GM19438 (cell line): ENCODE results near the gene SIRPA.

Source experiments
- ATAC-seq: cut with Tn5 transposase; IDR thresholded peaks from one replicate; pipeline ENCODE4 v1.9.1; 2021; ENCODE audit warnings: low read depth; ENCODE audit not compliant: unreplicated experiment

SIRPA gene

DNA sequence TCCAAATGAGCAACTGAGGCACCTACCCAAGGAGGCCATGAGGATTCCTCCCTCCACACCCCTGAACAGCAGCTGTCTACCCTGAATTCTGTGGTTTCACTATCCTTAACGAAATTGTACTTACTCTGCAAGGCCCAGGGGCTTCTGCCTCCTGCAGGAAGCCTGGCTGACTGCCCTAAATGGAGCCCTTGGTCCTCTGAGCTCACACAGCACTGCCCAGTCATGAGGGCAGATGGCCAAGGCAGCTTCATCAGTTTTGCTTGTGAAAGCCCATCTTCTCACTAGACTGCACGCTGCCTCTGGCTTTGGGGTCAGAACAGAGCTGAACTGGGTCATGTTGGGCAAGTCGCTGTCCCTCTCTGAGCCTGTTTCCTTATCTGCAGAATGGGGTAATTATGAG lies 26.4 kb upstream of the SIRPA start:
- no peak for ATAC-seq

DNA sequence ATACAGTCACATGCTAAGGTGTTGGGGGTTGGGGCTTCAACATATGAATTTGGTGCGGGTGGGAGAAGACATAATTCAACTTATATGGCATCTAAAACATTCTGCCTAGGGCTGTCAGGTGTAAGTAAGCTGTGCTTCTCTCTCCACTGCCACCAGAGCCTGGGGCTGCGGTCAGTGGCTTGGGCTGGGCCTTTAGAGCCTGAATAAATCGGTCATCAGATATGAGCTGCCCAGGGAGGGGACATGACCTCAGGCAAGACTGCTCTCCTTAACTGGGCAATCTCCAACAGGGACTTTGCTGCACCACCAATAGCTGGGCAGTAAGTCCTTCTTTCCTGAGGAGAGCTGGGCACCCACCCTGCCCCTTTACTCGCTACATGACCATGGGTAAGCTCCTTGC lies 24.9 kb upstream of the SIRPA start:
- no peak for ATAC-seq

DNA sequence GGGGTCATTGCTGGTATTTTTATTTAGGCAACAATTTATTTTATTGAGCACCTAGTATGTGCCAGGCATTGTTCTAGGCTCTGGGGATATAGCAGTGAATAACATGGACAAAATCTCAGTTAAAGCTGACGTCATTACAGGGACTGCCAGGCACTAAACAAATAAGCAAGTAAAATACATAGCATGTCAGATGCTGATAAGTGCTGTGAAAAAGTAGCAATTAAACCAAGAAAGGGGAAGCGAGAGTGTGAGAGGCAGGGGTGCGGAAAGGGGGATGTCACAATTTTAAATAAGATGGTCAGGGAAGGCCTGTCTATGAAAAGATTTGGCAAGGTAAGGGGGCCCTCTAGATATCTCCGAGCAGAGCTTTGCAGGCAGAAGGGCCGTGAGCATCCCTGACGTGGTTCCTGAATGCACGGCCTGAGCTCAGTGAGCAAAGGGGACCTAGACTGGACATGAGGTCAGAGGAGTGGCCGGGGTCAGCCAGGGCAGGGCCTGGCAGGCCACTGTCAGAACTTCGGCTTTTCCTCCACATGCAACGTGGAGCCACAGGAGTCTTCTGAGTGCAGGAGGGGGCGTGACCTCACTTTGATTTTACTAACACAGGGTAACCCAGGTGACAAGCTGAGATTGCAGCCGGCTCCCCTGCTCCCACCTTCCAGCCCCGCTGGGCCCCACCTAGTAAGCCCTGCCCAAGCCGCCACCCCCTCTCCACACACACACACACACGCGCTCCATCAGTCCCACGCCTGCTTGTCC lies 24.2 kb upstream of the SIRPA start:
- peak; percentile 46 for ATAC-seq

DNA sequence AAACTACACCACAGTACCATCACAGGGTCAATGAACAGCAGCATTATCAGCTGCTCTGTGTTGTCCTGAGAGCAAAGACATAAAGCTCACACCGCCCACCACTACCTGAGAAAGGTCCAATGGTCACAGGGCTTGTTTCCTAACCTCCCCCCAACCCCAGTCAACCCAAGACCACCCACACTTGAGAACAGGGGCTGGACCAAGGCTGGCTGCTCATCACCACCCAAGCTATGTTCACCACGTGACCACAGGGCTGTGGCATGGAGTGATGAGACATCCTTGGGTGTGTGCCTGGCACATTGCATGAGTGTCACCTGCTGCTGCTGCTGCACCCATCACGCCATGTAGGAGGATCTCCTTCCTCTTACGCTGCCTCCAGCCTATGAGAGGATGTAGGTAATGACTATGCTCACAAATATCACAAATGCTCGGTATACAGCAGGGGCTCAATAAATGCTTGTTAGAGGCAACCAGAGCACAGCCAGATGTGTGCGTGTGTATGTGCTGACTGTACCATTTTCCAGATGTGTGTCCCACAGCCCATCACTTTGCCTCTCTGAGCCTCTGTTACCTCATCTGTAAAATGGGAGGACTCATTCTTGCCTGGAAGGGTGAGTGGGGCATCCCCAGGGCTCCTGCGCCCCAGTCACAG lies 23.3 kb upstream of the SIRPA start:
- no peak for ATAC-seq

DNA sequence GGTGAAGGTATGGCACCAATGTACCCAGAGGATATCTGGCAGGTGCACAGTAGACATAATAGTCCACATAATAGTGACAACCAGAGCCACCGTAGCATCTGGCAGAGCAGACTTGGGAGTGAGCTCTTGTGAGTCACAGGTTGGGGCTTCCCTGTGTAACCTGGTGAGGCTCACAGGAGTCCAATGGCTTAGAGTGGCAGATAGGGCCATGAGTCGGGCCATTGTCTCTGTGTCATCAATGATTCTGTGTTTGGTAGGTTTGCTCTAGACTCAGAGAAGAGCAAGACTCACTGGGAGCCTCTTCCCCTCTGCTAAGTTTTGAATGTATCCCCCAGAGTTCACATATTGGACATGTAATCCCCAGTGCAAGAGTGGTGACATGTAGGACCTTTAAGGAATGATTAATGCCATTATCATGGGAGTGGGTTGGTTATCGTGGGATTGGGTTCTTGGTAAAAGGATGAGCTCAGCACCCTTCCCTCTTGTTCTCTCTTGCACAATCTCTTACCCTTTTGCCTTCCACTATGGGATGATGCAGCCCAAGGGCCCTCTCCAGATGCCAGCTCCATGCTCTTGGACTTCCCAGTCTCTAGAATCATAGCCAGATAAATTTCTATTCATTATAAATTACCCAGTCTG lies 22.6 kb upstream of the SIRPA start:
- no peak for ATAC-seq

DNA sequence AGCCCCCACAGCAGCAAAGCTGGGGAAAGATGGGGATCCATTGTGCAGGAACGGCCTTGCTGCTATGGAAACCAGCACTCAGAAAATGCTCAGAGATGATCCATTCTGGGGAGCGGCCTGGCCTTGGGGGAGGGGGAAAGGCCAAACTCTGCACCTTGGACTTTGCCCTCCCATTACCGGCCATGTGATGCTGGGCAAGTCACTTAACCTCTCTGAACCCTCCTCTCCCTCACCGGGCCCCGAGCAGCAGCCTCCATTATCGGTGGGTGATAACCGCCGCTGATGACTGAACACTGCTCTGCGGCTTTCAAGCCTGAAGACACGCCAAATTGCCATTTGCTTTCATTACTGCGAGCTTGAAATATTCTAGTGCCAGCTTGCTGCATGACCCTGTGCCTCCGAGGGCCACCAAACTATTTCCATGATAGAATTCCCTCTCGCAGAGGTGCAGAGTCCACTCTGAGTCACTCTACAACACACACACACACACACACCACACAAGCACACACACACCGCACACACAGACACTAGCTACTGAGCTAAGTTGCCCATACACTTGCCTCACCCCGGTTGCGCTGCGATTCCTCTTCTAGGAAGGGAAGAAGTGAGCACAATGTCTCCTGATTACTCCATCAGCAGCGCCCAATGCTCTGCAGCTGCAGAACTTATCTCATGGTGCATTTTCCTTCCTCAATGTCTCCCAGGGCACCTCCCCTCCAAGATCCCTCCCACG lies 20.6 kb upstream of the SIRPA start:
- ATAC-seq, result no peak

DNA sequence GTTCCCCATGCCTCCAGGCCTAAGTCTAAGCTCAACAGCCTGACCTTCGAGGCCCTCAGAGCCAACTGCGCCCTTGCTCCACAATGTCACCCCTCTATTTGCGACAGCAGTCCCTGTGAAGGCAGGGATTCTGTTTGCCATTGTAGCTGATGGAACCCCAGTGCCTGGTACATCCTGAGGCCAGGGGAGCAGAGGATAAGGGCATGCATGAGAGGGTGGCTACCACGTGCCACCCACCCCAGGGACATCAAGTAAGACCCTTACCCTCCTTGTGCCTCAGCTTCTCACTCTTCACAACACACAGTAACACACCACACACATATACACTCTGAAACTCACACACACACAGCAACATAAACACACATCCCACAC lies 20.0 kb upstream of the SIRPA start:
- no peak for ATAC-seq

DNA sequence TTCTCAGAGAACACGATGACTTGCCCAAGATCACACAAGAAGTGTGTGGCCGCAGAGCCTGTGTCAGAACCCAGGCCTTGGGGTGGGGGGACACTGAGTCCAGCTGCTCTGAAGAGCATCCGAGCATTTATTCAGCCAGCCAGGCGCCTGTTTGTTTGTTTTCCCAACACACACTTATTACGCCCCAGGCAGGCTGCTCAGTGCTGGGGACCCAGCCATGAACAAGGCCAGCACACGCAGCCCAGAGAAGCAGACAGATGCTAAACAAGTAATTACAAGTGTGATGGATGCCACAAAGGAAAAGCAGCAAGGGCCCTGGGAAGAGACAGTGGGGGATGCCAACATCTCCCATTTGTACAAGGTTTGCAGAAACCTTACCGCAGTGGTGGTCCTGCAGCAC lies 19.4 kb upstream of the SIRPA start:
- ATAC-seq, result no peak

DNA sequence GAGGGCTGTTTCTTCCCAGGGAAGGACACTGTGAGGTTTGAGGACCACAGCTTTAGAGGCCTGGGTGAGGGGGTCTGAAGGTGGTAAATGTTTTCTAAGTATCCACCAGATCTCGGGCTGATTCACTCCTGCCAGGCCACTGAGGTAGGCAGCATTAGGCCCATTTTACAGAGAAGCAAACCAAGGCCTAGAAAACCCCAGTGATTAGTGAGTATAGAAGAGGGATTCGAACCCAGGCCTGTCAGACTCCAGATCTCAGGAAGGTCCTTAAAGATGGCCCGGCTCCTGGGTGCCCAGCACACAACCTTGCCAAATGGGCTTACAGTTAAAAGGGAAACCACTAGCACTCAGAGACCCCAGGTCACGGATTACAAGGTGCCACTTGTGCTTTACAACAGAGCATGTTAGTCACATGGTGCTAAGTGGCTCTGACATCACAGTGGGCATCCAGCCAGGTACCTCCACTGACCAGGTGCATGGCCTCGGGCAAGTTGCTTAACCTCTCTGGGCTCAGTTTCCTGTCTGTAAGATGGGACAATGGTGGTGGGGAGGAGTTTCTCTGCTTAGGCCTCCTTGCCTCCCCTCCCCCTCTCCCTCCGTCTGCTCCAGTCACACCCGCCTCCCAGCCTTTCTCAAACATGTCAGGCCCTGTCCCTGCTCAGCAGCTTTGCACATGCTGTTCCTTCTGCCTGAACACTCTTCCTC lies 18.8 kb upstream of the SIRPA start:
- no peak for ATAC-seq

DNA sequence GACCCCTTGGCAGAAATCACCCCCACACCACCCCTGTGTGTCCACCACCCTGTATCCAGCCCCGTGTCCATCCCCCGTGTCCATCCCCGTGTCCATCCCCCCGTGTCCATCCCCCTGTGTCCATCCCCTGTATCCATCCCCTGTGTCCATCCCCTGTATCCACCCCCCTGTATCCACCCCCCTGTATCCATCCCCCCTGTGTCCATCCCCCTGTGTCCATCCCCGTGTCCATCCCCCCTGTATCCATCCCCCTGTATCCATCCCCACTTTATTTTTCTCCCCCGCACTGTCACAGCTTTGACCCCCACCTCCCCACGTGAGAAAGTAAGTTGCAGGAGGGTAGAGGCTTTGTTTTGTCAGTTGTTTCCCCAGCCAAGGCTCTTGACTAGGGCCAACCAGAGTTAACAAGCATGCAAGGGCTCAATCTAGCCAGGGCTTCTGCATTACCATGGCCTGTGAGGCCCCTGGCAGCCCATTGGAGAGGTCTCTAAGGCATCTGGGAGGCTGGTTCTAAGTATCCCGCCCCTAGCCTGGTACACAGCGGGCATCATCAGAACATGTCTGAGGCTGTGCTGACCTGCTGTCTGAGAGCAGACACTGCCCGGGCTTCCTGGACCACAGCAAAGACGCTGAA lies 18.1 kb upstream of the SIRPA start:
- ATAC-seq, result no peak

DNA sequence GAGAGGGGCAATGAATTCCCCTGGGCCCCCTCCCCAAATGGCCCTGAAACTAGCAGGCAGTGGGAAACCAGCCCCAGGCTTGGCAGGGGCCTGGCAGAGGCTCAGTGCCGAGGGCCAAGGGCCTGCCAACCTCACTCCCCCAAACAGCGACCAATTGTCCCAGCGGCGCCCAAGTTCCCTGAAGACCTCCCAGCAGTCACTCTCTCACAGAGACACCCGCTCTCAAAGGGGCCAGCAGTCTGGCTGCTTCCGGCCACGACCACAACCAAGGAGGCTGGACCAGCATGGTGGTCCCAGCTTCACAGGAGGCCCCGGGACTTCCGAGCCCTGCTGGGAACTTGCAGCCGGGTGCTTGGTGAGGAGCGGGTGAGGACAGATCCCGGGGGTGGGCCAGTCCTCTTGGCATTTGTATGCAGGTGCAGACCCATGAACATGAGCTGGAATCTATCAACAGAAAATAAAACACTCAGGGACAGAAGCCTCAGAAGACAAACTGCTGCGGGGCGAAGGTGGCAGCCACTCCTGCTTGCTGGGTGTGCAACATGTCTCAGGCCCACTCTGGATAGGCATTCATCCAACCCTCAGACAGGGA lies 17.5 kb upstream of the SIRPA start:
- ATAC-seq, result no peak

DNA sequence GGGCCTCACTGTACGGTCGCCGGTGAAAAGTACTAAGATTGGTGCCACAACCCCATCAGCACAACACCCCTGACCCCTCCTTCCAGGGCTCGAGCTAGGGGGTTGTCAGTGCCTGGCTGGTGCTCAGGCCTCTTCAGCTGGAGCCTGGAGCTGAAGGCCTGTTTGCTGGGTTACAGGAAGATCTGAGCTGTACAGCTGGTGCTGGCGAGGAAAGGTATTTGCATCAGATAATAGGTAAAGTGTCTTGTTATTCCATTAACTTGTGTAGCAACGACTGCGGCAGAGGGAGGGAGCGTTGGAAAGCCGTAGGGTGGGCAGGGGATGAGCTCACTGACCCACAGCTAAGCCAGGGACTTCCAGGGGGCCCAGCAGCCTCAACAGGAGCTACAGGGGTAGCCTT lies 15.8 kb upstream of the SIRPA start:
- no peak for ATAC-seq

DNA sequence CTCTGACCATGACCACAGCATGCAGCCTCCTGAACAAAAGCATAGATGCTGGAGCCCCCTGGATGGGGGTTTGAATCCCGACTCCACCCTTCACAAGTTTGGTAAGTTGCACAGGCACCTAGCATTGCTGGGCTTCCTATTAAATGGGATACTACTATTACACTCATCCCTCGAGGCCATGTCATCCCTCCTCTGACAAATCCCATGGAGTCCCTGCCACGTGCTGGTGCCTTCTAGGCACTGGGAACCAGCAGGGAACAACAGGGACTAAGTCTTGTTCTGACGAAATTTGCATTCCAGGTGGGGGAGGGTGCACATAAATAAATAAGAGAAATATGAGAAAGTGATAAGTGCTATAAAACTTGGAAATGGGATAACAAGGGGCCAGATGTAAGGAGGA lies 15.3 kb upstream of the SIRPA start:
- ATAC-seq, result no peak

DNA sequence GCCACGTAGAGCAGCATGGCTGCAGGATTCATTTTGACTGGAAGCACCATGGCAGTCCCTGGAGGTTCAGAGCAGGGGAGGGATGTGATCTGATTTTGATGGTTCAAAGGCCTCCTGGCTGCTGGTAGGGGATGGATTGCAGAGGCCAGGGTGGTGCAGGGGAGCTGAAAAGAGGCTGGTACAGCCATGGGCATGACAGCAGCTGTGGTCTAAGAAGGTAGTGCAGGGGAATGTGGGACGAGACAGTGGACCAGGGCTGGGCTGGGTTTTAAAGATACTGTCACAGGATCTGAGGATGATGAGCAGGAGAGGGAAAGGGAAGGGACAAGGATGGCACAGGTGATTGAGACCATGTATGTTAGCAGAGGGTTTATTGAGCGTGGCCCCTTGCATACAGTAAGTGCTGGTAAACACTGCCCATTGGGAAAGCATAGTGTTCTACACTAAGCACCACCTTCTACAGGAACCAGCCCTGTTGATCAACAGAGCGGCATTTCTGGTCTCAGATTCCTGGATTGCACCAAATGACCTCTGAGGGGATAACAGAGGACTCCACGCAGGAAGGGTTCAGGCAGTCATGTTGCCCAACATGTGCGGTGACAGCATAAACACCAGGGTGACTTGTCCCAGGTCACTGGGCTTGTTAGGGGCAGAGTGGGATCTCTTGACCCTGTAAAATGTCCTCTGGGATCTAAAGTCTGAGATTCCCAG lies 14.5 kb upstream of the SIRPA start:
- no peak for ATAC-seq

DNA sequence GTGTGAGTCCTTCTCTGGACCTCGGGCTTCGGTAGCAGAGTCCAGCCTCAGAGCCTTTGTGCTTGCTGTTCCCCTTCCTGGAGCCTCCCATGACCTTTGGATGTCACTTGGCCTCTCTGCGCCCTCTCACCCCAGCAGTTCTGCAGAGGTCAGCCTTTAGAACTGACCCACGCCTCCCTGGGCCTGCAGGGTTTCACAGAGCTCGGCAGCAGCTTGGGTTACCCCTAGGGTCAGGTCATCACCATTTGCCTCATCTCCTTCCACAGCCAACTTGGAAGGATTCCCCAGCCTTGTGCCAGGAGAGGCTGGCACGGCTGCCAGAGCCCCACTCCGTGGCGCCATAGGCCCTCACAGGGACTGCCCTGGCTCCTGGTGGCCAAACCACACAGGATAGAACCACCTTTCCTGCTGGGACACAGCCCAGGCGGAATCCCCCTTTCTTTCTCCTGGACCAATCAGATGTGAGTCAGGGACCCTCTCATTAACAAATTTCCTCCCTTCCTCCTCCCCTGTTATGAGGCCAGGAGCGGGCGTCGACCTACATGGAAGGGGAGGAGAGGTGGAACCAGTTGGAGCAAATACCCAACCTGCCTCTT lies 13.9 kb upstream of the SIRPA start:
- no peak for ATAC-seq

DNA sequence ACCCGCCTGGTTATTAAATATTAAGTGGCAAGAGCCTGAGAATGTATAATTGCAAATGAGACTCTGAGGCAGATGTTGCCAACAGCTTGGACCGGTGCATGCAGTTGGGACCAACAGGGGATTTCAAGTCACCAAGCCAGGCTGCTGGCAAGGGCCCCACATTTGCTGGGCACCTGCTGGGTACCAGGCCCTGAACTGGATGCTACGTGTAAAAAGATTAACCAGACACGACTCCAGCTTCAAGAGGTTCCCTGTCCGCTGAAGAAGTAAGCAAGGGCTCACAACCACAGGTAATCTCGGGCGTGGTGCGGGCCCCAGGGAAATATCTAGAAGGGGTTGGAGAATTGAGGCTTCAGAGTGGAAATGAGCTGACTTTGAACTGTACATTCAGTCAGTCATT lies 13.2 kb upstream of the SIRPA start:
- no peak for ATAC-seq

DNA sequence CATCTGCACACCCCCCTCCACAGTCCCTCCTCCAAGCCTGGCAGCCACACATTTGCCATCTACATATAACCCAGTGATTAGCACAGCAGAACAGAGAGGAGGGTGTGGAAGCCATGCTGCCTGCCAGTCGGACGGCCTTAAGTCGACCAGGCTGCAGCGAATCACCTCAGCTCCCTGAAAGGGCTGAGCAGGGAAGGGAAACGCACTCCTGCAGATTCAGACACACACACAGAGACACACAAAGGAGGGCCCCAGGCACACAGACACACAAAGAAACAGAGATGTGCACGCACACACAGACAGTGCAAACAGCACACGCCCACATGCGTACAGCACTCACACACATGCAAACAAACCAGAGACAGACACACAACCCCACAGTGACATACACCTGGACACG lies 11.2 kb upstream of the SIRPA start:
- no peak for ATAC-seq

DNA sequence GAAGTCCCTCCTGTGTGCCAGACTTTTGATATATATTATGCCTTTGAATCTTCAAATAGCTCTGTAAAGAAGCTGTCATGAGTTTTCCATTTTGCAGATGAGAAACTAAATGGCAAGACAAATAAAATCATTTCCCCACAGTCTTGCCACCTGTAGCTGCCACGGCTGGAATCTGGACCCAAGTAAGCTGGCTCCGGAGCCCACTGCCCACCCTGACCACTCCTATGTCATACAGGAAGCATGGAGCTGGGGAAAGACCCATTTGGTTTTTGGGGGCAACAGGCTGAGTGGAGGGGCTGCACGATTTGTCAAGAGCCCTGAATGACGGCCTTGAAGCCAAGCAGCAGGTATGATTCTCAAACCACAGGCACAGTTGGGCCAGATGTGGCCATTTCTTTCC lies 10.0 kb upstream of the SIRPA start:
- no peak for ATAC-seq
